GM19324 (cell line): ENCODE measurements around the gene AIRE.

Experiments used
- ATAC-seq: cut with Tn5 transposase; IDR thresholded peaks from one replicate; pipeline ENCODE4 v1.9.1; 2021; ENCODE audit warnings: mild to moderate bottlenecking, moderate library complexity; ENCODE audit not compliant: unreplicated experiment, low FRiP score

Gene AIRE

GRCh38 chr21:44321846-44322450, 36.3 kb downstream of the AIRE start:
- ATAC-seq, result no peak

DNA sequence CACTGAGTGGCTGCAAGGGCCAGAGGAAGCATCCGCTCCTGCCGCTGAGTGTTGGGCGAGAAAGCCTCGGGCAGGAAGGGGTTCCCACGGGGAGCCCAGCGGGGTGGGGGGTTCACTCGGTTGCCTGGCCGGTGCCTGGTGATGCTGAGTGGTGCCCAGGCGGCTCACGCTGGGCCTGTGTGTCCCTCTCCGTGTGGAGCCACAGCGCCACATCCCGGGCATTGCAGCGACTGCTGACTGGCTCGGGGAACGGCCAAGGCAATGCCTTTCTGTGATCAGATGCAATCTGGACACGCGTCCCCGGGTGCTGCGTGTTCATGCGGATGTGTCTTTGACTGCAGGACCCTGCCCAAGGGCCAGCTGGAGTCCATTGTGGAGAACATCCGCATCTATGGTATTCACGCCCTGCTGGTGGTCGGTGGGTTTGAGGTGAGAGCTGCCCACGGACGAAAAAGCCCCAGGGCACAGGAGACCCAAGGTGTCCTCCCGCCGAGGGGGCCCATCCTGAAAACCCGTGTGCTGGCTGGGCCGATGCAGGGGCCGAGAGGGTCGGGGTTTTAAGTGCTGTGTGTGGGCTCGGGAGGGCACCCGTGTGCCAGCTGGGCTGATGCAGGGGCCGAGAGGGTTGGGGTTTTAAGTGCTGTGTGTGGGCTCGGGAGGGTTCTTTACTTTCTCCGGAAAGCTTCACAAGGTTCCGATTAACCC, 37.1 kb downstream of the AIRE start:
- ATAC-seq, result no peak

GRCh38 chr21:44323591-44323990, 37.9 kb downstream of the AIRE start:
- ATAC-seq, result no peak

GRCh38 chr21:44324106-44324853, 38.6 kb downstream of the AIRE start:
- no peak for ATAC-seq

DNA sequence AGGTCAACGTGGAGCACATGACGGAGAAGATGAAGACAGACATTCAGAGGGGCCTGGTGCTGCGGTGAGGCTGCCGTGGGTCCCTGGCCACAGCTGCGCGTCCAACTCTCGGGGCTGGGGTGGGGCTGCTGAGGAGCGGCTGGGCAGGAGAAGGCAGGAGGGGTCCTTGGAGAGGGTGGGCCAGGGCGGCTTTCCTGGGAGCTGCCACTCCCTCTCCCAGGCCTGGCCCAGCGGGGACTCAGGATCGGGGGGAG, 39.1 kb downstream of the AIRE start:
- no peak for ATAC-seq

GRCh38 chr21:44325386-44326271, 40.0 kb downstream of the AIRE start:
- ATAC-seq, result no peak

DNA sequence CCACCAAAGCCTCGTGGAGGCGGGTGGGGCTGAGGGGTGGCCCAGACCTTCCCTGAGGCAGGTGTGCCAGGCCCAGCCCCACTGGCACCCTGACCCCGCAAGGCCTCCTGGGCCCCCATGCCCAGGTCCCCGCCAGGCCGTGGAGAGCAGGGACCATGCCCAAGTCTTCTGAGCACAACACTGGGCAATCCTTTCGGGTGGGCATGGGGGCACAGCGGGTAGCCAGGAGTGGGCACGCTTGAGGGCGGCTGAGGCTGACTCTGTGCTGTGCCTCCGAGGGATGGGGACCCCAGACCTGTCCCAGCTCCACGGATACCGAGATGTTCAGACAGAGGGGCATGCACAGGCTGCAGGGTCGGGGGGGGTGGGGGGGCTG, 40.6 kb downstream of the AIRE start:
- ATAC-seq, result no peak

DNA sequence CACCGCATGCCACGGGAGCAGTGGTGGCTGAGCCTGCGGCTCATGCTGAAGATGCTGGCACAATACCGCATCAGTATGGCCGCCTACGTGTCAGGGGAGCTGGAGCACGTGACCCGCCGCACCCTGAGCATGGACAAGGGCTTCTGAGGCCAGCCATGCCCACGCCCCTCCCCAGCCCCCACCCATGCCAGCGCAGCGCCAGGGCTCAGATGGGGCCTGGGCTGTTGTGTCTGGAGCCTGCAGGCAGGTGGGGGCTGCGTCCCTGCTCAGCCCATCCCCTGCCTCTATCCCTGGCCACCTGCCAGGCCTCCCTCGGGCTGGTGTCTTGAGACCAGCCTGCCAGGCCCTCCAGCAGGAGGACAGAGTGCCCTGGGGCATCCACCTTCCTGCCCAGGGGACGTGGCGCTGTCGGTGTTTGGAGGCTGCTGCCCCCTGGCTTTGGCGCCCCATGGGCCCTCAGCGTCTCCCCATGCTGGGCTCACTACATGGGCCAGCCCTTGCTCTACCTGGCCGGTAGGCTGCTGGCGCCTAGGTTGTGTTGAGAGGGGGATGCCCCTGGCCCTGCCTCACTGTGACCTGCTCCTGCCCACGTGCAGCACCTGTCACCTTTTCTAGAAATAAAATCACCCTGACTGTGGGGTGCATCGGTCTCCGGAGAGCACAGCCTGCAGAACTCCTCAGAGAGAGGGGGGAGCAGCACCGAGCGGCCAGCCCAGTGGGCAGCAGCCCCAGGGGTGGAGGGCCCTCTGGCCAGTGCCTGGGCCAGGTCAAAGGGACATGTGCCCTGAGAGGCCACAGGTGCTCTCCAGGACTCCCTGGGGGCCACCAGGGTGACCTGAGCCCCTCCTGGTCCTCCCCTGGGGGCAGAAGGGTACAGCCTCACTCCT, 41.3 kb downstream of the AIRE start:
- ATAC-seq, result no peak

DNA sequence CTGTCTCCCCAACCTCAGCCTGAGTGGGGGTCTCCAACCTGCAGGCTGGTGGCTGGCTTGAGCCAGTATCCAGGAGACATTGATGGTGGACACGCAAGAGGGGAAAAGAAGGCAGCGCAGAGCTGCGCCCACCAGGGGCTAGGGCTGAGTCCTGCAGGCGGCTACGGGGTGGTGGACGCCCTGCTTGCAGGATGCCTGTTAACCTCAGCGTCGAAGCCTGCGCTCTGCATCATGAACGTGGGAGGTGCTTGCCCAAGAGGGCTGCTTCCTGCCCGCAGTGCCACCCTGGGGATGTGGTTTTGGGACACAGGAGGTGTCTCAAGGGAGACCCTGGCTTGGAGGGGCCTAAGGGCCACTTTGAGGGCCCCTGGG, 41.9 kb downstream of the AIRE start:
- no peak for ATAC-seq

GRCh38 chr21:44328242-44328895, 42.7 kb downstream of the AIRE start:
- ATAC-seq, result no peak

DNA sequence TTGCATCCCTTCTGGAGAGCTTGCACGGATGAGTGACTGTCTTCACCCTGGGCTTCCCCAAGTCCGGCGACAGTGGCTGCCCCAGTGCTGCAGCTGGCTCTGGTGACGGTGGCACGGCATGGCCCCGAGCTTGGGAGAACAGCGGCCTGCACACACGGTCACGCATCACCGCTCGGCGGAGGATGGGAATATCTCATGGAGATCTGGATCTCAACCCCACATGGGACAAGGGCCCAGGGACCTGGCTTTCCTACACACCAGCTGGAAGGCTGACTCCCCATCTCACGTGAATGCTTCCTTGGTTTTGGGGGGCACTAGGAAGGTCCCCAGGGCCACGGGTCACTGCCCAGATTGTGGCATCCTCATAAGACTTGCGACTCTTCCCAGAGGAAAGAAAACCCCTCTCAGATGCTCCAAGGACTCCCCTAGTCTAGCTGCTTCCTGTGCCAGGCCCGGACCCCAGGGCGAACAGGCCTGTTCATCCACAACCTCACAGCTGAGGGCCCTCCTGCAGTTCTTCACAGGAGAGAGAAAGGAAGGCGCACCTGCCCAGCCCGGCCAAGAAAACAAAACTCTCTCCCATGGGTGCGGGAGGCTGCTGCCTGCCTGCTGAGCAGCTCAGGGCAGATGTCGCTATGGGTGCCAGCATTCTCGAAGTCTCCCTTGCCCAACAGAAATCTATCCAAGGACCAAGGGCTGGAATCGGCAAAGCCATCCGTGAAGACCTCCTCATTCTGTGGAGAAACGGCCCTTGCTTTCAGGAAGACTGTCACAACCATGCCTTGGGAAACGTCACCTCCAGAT, 43.6 kb downstream of the AIRE start:
- ATAC-seq, result no peak

- ATAC-seq, result no peak
Measured at GRCh38 chr21:44329971-44330681, 44.5 kb downstream of the AIRE start.

DNA sequence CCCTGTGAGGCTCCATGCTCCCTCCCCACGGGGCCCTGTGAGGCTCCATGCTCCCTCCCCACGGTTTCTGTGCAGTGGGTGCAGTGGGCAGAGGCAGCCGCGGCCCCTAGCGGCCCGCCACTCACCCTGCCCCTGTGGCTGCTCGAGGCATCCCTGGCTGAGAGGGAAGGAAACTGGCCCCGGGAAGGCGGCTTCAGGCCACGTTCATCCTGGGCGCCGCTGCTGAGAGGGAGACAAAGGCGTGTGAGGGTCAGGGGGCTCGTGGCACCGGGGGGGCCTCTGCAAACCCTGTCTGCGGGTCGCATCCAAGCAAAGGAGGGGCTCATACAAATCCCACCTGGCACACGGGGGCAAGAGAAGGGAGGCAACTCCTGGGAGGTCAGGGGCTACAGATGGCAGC, 45.0 kb downstream of the AIRE start:
- ATAC-seq, result no peak

- ATAC-seq, result no peak
Measured at GRCh38 chr21:44331209-44331608, 45.5 kb downstream of the AIRE start.

- no peak for ATAC-seq
Measured at GRCh38 chr21:44331650-44332307, 46.1 kb downstream of the AIRE start.

DNA sequence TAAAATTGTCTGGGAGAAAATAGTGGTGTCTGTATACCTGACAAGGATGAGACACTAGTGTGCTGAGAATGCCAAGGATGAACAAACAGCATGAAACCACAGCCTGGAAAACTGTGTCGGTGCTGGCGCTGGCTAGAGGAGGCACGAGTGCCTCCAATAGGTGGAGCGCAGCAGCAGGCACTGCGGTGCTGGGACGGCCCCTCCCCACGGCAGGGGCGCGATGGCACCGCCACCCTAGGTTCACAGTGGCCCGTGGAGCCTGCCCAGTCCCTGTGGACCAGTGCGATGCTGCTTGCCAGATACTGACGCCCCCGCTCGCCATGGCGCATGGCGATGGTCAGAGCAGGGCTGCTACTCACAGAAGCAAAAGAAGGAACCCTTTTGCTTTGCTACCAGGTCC, 46.7 kb downstream of the AIRE start:
- no peak for ATAC-seq

DNA sequence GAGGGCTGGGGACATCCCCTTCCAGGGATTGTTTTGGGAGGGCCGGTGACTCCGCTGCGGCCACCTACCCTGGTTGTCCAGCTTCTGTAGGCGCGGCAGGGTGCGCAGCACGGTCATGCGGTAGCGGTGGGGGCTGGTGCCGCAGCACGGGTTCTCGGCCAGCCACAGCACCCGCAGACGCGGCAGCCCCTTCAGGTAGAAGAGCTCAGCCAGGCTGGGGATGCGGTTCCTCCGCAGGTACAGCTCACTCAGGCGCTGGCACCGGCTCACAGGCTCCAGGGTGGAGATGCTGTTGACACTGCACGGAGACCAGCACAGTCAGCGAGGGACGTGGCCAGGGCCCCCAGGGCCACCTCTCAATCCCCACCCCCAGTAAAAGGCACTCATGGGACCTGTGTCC, 47.3 kb downstream of the AIRE start:
- no peak for ATAC-seq
